Fibroblast of skin of right quadriceps (primary cell): Measurements from ENCODE around the gene CLIP3.

Experiments
- DNase-seq: peaks from one replicate; pipeline ENCODE4 v3.0.0-alpha.2; 2013

The CLIP3 gene

GRCh38 chr19:35977446-35978222, 55.0 kb downstream of the CLIP3 start:
- DNase-seq = no peak

- no peak for DNase-seq
These were observed 57.0 kb downstream of the CLIP3 start for GRCh38 chr19:35975608-35976214.

GRCh38 chr19:35973487-35973886, 59.2 kb downstream of the CLIP3 start:
- DNase-seq = no peak

GRCh38 chr19:35966771-35967170, 65.9 kb downstream of the CLIP3 start:
- no peak for DNase-seq
